ENCODE results near the gene ACACA.

DNA sequence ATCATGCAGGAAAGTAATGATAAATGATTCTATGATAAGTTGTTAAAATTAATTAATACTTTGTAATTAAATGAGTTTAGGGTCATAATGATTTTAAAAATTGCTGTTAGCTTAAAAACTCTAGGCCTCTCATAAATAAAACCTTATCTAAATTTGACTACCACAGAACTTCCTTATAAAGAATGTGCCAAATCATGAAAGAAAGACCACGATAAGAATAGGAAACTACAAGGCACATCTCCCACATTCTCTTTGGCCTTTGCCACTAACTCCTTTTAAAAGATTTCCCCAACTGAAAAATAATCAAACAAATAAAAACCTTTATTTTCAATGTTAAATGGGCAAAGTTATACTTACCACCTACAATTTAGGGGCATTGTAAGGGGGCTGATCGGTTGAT is 195.5 kb downstream of the ACACA start:
- TF ChIP-seq CTCF (conservative IDR thresholded peaks at IDR 0.05; ENCODE audit: low read depth in 2 of 2), result no peak
- TF ChIP-seq ZNF331 (CRISPR knock-in tag; IDR thresholded peaks at IDR 0.05; ENCODE audit: low read depth), result no peak
- no peak for TF ChIP-seq REST (IDR thresholded peaks at IDR 0.05; ENCODE audit: unreplicated experiment)
- TF ChIP-seq EZH2phosphoT487 (IDR thresholded peaks at IDR 0.05; ENCODE audit: unreplicated experiment), result no peak
- TF ChIP-seq EZH2 (IDR thresholded peaks at IDR 0.05; ENCODE audit: low read depth, unreplicated experiment), result no peak
- TF ChIP-seq POLR2AphosphoS5 (IDR thresholded peaks at IDR 0.05; ENCODE audit: low read depth), result no peak
- no peak for TF ChIP-seq JUNB (IDR thresholded peaks at IDR 0.05; ENCODE audit: unreplicated experiment)
- TF ChIP-seq CREB1 (CRISPR knock-in tag; IDR thresholded peaks at IDR 0.05; ENCODE audit: low read depth), result no peak
- TF ChIP-seq, protein P1, sequence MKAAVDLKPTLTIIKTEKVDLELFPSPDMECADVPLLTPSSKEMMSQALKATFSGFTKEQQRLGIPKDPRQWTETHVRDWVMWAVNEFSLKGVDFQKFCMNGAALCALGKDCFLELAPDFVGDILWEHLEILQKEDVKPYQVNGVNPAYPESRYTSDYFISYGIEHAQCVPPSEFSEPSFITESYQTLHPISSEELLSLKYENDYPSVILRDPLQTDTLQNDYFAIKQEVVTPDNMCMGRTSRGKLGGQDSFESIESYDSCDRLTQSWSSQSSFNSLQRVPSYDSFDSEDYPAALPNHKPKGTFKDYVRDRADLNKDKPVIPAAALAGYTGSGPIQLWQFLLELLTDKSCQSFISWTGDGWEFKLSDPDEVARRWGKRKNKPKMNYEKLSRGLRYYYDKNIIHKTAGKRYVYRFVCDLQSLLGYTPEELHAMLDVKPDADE (IDR thresholded peaks at IDR 0.05), result no peak

All from GM23338 (cell line).